GM18861 (cell line): ENCODE results near the gene C17orf50.

Experiments used
- ATAC-seq: cut with Tn5 transposase; IDR thresholded peaks from one replicate; pipeline ENCODE4 v1.9.1; 2021; ENCODE audit not compliant: unreplicated experiment

C17orf50 gene

GRCh38 chr17:35760587-35760986 is at the start of gene C17orf50:
Gene C17orf50, plus strand, starts transcription at chr17:35760887. Its CDS starts 55 bp downstream, at chr17:35760942.
- ATAC-seq: no peak

GRCh38 chr17:35710950-35711349 is 49.7 kb upstream of the C17orf50 start:
- ATAC-seq: no peak

- ATAC-seq: no peak
These were observed 47.5 kb upstream of the C17orf50 start for GRCh38 chr17:35713069-35713728.

- no peak for ATAC-seq
These were observed 45.7 kb upstream of the C17orf50 start for GRCh38 chr17:35714988-35715387.

GRCh38 chr17:35715416-35715815 is 45.3 kb upstream of the C17orf50 start:
- ATAC-seq: no peak

- ATAC-seq: no peak
These were observed 44.5 kb upstream of the C17orf50 start for GRCh38 chr17:35716173-35716572.

- no peak for ATAC-seq
These were observed 43.7 kb upstream of the C17orf50 start for GRCh38 chr17:35716897-35717465.

- ATAC-seq: no peak
These were observed 43.2 kb upstream of the C17orf50 start for GRCh38 chr17:35717475-35717874.

GRCh38 chr17:35723735-35724134 is 37.0 kb upstream of the C17orf50 start:
- no peak for ATAC-seq

- no peak for ATAC-seq
These were observed 35.6 kb upstream of the C17orf50 start for GRCh38 chr17:35725058-35725457.

- ATAC-seq: no peak
These were observed 34.9 kb upstream of the C17orf50 start for GRCh38 chr17:35725802-35726126.

GRCh38 chr17:35726127-35726952 is 34.3 kb upstream of the C17orf50 start:
- ATAC-seq: no peak

- no peak for ATAC-seq
These were observed 33.7 kb upstream of the C17orf50 start for GRCh38 chr17:35726953-35727460.

- ATAC-seq: no peak
These were observed 33.1 kb upstream of the C17orf50 start for GRCh38 chr17:35727635-35728034.

GRCh38 chr17:35728551-35728950 is 32.1 kb upstream of the C17orf50 start:
- ATAC-seq: no peak

- no peak for ATAC-seq
These were observed 31.3 kb upstream of the C17orf50 start for GRCh38 chr17:35729405-35729833.

- ATAC-seq: no peak
These were observed 30.2 kb upstream of the C17orf50 start for GRCh38 chr17:35730400-35731005.

GRCh38 chr17:35731239-35731916 is 29.3 kb upstream of the C17orf50 start, which contains the start of gene RASL10B:
Gene RASL10B, plus strand, starts transcription at chr17:35731639. Its CDS starts 3,546 bp downstream, at chr17:35735185.
- no peak for ATAC-seq

- ATAC-seq: no peak
These were observed 28.5 kb upstream of the C17orf50 start for GRCh38 chr17:35731917-35732805.

- no peak for ATAC-seq
These were observed 27.9 kb upstream of the C17orf50 start for GRCh38 chr17:35732806-35733136.
